ENCODE measurements around the gene ABITRAM.

DNA sequence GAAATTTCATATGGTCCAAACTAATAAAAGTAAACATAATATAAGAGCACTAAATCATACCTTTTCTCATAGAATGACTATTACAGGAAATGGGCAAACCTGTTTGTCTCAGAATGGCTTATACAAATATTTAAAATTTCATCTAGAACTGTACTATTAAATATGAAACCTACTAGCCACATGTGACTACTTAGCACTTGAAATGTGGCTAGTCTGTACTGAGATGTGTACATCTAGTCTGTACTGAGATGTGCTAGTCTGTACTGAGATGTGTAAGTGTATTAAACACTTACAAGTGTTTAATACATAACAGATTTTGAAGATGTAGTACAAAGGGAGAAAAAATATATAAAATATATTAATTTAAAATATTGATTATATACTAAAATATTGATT, 22.4 kb downstream of the ABITRAM start:
- no peak for TF ChIP-seq POLR2AphosphoS5 (IDR thresholded peaks at IDR 0.05)
- TF ChIP-seq, protein P1, sequence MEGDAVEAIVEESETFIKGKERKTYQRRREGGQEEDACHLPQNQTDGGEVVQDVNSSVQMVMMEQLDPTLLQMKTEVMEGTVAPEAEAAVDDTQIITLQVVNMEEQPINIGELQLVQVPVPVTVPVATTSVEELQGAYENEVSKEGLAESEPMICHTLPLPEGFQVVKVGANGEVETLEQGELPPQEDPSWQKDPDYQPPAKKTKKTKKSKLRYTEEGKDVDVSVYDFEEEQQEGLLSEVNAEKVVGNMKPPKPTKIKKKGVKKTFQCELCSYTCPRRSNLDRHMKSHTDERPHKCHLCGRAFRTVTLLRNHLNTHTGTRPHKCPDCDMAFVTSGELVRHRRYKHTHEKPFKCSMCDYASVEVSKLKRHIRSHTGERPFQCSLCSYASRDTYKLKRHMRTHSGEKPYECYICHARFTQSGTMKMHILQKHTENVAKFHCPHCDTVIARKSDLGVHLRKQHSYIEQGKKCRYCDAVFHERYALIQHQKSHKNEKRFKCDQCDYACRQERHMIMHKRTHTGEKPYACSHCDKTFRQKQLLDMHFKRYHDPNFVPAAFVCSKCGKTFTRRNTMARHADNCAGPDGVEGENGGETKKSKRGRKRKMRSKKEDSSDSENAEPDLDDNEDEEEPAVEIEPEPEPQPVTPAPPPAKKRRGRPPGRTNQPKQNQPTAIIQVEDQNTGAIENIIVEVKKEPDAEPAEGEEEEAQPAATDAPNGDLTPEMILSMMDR (IDR thresholded peaks at IDR 0.05): no peak
- TF ChIP-seq POLR2A (IDR thresholded peaks at IDR 0.05): no peak
